SK-N-SH treated with all-trans-retinoic acid at 6 μM for 48 hours (cell line): Measurements from ENCODE around the gene CFAP299.

Source experiments
- ARNTL ChIP-seq: fragments of 450-650 bp; formaldehyde crosslinking; IDR thresholded peaks from 2 replicates; pipeline ENCODE4 v1.5.0; 2020; ENCODE audit warnings: low read depth, mild to moderate bottlenecking, moderate library complexity, borderline replicate concordance
- BACH2 ChIP-seq: fragments of 250-450 bp; sonication (Bioruptor Pico); IDR thresholded peaks from 2 replicates; pipeline ENCODE4 v1.9.0; 2021; ENCODE audit warnings: mild to moderate bottlenecking, borderline replicate concordance
- ISL1 ChIP-seq: fragments of 250-450 bp; sonication (Bioruptor Pico); IDR thresholded peaks from 2 replicates; pipeline ENCODE4 v2.1.2; 2022; ENCODE audit warnings: mild to moderate bottlenecking, moderate library complexity
- OSR1 ChIP-seq: fragments of 250-450 bp; sonication (Bioruptor Pico); IDR thresholded peaks from 2 replicates; pipeline ENCODE4 v1.8.0; 2022; ENCODE audit warnings: moderate library complexity, mild to moderate bottlenecking, inconsistent platforms
- ZNF8 ChIP-seq: fragments of 450-650 bp; formaldehyde crosslinking; IDR thresholded peaks from 2 replicates; pipeline ENCODE4 v1.5.0; 2020; ENCODE audit warnings: mild to moderate bottlenecking, moderate library complexity
- TF ChIP-seq, protein P1 (sequence below): fragments of 250-450 bp; sonication (Bioruptor Pico); IDR thresholded peaks from 2 replicates; pipeline ENCODE4 v1.8.0; 2020; ENCODE audit warnings: mild to moderate bottlenecking, moderate library complexity, borderline replicate concordance

DNA sequence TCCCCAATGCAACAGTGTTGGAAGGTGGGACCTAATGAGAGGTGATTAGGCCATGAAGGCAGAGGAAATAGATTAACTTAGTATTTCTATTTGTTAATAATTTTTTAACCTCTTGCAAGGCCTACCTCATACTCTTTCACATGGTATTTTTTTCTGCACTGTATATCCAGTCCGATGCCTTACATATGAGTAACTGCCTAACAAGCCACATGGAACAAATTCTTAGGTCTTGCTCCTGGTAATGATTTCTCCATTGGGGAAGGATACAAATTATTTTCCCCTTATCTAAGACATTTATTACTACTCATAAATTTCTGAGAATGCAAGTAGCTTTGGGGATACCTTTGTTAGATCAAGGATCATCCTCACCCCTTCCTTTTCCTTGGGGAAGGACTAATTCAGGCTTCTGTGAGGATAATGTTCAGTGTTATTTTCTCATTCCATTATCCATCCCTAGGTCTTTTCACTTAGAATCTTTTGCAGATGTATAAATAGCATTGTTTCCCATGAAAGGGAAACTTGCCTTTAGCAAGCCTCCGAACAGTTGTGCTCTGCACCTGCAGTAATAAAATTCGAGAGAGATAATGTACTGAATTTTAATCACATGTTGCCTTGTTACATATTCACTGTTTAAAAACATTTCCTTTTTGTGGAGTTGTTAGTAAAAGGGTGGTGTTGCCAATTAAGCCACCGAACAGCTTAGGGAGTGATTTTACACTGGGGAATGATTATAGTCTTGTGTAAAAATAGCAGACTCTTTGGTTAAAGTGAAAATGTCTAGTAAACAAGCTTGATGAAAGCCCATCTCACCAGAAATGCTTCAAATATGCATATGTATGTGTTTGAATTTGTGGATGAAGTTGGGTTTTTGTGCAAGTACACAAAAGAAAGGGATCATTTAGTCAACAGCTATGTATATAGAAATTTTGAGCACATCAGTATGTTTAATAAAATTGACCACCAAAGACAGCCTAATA lies 89.9 kb downstream of the CFAP299 start:
- TF ChIP-seq, protein P1, sequence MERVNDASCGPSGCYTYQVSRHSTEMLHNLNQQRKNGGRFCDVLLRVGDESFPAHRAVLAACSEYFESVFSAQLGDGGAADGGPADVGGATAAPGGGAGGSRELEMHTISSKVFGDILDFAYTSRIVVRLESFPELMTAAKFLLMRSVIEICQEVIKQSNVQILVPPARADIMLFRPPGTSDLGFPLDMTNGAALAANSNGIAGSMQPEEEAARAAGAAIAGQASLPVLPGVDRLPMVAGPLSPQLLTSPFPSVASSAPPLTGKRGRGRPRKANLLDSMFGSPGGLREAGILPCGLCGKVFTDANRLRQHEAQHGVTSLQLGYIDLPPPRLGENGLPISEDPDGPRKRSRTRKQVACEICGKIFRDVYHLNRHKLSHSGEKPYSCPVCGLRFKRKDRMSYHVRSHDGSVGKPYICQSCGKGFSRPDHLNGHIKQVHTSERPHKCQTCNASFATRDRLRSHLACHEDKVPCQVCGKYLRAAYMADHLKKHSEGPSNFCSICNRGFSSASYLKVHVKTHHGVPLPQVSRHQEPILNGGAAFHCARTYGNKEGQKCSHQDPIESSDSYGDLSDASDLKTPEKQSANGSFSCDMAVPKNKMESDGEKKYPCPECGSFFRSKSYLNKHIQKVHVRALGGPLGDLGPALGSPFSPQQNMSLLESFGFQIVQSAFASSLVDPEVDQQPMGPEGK (CRISPR knock-in tag) = no peak
- TF ChIP-seq BACH2 = no peak
- TF ChIP-seq ISL1 (CRISPR knock-in tag) = no peak
- TF ChIP-seq ZNF8 (CRISPR knock-in tag) = no peak
- no peak for TF ChIP-seq OSR1 (CRISPR knock-in tag)
- no peak for TF ChIP-seq ARNTL (CRISPR knock-in tag)
